HG02970 (cell line): ENCODE results near the gene IGFL1.
"Not testable (repeated sequence)": the region's sequence is repeated elsewhere in the genome, so short reads cannot be mapped to it uniquely, and the experiment has no call there.

Experiments used
- ATAC-seq: cut with Tn5 transposase; IDR thresholded peaks from one replicate; pipeline ENCODE4 v1.9.1; 2021; ENCODE audit warnings: mild to moderate bottlenecking, moderate library complexity, moderate number of reproducible peaks; ENCODE audit not compliant: unreplicated experiment, low FRiP score

The IGFL1 gene

DNA sequence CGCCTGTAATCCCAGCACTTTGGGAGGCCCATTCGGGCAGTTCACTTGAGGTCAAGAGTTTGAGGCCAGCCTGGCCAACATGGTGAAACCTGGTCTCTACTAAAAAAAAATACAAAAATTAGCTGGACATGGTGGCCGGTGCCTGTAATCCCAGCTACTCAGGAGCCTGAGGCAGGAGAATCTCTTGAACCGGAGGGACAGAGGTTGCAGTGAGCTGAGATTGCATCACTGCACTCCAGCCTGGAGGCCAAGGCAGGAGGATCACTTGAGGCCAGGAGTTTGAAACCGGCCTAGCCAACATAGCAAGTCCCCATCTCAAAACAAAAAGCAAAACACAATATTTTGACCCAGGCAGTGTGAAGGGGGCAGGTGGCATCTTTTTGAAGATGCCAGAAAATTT is 35.3 kb downstream of the IGFL1 start:
- not testable (repeated sequence) for ATAC-seq

DNA sequence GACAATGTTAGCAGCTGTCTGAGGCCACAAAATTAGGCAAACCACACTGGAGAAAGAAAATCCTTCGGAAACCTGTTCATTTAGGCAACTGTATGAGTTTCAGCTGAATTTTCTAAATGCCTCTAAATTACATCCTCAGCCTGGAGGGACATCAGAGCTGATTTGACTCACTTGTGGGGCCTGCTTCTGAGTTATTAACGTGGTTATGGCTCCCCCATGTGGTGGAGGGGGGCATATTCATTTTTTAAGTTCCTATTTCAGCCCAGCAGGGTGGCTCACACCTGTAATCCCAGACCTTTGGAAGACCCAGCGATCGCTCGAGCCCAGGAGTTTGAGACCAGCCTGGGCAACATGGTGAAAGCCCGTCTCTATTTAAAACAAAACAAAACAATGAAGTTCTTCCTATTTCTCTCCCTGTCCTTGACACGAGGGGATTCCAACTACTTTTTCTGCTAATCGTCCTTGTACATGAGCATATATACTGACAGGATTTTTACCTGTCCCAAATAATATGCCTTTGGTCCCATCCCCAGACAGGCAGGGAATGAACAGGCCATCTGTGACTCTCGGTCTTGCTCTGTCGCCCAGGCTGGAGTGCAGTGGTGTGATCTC is 35.8 kb downstream of the IGFL1 start:
- ATAC-seq, result no peak

DNA sequence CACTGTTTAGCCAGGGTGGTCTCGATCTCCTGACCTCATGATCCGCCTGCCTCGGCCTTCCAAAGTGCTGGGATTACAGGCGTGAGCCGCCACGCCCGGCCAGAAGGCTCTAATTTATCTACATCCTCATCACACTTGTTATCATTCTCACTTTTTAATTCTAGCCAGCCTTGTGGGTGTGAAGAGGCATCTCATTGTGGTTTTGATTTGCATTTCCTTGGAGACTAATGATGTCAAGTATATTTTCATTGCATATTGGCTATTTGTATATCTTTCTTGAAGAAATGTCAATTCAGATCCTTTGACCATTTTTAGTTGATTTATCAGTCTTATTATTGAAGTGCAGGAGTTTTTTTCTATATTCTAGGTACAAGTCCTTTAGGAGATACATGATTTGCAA is 39.6 kb downstream of the IGFL1 start:
- no peak for ATAC-seq

DNA sequence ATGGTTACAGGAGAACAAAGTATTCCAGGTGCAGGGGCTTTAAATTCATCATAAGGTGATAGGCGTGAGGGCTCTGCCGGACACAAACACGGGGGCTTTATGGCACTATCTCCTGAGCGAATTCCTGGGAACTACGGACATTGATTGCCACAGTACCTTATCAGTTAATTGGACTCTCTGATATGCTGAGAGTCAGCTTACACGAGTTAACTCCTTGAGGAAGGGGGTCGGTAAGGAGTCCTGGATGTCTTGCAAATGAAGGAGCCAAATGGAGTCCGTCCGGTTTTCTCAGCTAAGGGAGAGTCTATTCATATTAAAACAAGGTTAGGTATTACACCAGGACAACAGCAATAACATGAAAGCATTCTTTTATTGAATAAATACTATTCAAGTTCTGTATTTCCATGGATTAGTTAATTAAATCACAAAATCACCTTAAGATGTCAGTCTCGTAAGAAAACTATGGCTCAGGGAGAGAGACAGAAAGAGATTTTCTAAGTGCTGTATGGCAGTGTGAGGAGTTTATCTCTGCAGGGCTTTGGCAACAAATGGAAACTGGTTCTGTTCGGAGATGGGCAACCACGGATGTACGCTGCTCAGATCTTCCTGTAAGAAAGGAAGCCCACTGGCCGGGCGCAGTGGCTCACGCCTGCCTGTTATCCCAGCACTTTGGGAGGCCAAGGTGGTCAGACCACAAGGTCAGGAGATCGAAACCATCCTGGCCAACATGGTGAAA is 41.1 kb downstream of the IGFL1 start:
- no peak for ATAC-seq

DNA sequence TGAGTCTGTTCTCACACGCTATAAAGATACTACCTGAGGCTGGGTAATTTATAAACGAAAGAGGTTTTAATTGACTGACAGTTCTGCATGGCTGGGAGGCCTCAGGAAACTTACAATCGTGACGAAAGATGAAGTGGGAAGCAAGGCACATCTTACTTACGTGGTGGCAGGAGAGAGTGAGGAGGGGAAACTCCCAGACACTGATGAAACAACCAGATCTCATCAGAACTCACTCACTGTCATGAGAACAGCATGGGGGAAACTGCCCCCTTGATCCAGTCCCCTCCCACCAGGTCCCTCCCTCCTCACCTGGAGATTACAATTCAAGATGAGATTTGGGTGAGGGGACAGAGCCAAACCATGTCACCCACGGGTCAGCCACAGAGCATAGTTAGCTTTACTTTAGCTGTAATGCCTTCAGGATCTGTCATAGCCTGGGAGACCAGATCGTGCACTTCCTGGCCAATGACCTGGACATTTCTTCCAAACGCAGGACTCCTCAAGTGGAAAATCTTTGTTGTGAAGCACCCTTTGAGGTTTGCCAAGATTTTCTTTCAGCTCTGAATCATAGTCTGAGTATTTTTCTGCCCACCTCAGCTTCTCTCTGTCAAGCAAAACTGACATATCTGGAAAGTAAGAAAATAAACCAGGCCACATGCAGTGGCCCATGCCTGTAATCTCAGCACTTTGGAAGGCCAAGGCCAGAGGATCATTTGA is 42.1 kb downstream of the IGFL1 start:
- no peak for ATAC-seq

DNA sequence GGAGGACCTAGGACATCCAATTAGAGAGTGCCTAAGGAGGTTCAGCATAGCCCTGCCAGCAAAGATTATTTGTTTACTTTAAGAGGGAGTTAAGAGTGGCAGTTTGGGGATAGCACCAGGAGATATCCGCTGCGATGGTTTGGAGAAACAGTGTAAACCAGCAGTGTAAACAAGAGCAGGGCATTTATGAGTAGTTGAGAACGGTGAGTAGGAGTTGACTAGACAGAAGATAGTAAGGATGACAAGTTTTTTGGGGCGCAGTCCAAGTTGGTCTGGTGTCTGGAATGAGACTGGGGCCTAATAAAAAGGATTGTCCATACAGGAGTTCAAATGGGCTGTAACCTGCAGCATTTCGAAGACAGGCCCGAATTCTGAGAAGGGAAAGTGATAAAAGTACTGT is 44.4 kb downstream of the IGFL1 start:
- ATAC-seq, result not testable (repeated sequence)

DNA sequence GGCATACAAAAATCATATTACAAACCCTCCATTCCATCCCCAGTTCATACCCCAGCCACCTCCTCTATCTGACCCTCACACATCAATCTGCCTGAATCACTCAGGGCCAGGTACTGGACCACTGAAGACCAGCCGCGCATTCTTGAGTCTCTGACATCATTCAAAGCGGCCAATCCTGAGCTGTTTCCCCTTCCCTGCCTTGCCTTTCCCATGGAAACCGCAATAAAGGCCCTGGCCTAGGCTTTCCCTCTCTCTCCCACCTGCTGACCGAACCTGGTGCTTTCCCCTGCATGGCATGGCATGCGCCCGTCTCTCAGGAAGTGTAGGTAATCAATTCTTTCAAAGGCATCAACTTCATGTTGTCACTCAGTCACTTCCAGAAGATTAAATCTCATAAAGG is 49.6 kb downstream of the IGFL1 start:
- no peak for ATAC-seq
